Measurements from ENCODE around the gene PPARA.
"Not testable (repeated sequence)": the region's sequence is repeated elsewhere in the genome, so short reads cannot be mapped to it uniquely, and the experiment has no call there.

PPARA gene

GRCh38 chr22:46178755-46179505, 28.6 kb downstream of the PPARA start:
- no peak for DNase-seq

DNA sequence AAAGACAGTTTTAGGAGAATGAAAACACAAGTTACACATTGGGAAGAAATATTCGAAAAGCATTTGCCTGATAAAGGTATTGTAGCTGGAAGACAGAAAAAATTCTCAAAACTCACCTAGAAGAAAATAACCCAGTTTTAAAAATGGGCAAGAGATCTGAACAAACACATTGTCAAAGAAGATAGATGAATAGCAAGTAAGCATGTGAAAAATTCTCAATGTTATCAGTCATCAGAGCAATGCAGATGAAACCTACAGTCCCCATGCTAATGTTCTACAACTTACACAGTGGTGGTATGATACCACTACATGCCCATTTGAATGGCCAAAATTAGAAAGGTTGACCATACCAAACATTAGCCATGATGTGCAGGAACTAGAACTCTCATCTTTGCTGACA, 29.4 kb downstream of the PPARA start:
- no peak for DNase-seq

DNA sequence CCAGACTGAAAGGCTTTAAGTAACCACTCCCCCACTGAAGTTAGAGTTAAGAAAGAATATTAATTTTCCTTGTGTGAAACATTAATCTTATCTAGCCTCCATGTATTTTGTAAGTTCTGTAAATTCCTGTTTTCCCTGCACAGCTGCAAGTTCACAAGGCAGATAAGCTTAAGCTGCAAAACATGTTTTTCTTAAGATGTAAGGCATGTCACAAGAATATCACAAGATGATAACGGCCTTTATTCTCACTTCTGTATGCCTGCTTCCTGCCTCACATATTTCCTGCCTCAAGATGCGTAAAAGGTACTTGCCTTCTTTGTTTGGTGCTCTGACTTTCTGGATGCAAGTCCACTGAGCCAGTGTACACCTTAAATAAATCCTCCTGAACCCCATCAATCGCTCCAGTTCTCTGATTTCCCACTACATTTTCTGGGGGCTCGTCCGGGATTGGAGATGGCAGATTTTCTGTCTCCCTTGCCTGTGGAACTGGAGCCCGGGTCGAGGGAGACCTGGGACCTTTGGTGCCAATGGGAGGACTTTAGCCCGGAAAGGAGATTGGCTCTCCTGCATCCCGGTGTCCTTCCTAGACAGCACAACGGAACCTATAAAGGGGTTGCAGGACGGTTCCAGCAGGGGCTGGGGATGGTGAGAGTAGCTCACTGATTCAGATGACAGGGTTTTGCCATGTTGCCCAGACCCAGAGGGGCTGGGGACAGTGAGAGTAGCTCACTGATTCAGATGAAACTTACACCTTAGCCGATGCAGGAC, 30.2 kb downstream of the PPARA start:
- DNase-seq = no peak

DNA sequence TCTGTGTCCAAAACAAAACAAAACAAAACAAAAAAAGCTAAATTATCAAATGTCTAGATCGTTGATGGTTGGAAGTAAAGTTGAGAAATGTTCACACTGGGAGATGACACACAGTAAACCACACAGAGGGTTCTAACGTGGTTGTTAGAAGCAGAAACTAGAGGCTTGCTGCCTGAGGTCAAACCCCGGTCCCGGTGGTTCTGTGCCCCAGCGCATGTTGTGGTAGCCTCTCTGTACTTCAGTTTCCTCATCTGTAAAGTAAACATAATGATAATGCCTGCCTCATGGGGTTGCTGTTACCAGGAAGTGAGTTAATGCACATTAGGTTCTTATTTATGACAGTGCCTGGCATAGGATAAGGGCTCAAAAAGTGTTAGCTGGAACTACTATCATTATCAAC, 33.4 kb downstream of the PPARA start:
- DNase-seq = no peak

DNA sequence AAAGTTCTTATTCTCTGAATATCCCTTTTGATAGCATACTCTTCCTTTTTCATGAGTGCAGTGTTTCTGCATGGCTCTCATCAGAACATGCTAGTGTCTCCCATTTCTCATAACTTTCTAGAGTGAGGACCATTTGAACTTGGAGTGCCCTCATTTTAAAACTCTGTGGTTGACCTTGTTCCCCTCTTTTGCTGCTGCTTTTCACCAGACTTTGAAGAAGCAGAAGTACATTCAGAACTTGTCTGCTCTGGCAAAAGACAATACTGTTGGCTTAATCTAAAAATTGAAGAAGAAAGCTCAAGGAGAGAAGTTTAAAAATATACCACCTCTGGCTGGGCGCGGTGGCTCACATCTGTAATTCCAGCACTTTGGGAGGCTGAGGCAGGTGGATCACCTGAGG, 35.0 kb downstream of the PPARA start:
- no peak for DNase-seq

DNA sequence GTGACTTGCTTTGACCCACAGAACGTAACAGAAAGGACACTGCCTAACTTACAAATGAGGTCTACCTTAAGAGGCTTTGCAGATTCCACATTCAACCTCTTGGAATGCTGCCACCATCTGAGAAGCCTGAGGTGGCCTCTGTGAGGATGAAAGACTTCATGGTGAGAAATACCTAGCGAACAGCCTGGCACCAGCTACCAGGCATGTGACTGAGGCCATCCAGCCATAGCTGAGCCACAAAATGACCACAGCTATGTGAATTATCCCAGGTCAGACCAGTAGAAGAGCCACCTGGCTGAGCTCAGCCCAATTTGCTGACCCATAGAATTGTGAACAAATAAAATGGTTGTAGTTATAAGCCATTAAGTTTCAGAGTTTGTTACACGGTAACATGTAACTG, 37.5 kb downstream of the PPARA start:
- no peak for DNase-seq

DNA sequence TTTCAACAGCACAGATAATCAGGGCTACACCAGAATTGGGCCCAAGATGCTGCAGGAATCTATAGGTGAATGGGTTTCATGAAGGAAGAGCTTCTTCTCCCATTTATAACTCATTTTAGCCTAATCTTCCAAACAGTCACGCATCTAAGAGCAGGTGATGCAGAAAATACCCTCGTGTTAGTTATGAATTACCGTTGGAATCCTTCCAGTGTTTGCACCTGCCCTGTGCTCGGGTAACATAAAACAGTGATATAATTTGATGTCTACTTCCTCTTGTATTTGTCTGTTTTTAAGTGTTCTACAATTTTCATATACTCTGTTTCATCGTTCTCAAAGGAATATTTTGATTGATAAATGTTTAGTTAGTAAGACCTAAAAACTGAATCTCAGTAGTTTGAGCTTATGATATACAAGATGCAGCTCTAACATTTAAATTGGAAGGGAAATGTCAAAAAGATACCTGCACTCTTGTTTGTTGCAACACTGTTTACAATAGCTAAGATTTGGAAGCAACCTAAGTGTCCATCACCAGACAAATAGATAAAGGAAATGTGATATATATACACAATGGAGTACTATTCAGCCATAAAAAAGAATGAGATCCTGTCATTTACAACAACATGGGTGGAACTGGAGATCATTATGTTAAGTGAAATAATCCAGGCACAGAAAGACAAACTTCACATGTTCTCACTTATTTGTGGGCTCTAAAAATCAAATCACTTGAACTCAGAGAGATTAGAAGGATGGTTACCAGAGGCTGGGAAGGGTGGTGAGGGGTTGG, 42.1 kb downstream of the PPARA start:
- DNase-seq = no peak

DNA sequence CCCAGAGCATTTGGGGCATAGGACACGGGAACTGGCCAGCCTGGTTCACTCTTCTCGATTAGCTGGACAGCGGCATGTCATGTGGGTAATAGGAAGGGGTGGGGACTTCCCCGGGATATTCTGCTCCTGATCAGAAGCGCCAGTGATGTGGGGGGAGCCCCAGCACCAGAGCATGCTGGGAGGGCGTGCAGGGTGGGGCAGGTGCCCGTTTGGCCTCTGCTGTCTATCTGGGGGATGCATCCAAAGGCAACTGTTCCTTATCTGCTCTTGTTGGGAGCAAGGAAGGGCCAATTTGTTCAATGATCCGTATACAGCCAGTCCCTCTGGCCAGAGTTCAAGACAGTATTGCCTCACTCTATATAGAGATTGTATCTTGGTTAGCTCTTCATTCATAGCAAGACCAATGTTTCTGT, 43.6 kb downstream of the PPARA start:
- no peak for DNase-seq

DNA sequence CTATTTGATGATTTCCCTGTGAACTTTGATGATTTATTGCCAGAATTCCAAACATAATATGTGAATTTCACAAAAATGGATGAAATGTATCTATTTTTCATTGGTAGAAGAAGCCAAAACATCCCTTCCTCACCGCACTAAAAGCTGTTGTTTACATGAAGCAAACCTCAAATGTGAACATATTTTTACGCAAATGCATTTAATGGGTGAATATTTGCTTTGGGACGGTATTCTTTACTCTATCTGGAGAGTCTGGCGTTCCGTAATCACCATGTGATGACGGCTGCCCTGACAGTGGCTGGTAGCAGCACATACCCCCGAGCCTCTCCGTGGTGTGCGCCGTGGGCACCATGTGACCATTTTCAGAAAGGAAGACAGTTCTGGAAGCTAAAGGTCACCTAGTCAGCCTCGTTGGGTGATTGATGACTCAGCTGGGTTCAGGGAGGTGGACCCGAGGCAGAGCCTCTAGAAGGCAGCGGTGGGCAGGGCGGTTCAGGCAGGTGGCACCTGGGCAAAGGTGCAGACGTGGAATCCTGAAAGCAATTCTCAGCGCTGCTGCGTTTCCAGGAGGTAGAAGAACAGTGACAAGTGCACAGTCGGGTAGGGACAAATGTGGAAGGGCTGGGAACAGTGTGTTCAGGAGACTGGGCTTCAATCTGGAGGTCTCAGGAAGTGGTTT, 45.3 kb downstream of the PPARA start:
- no peak for DNase-seq

- no peak for DNase-seq
Measured at GRCh38 chr22:46196278-46196677, 46.0 kb downstream of the PPARA start.

DNA sequence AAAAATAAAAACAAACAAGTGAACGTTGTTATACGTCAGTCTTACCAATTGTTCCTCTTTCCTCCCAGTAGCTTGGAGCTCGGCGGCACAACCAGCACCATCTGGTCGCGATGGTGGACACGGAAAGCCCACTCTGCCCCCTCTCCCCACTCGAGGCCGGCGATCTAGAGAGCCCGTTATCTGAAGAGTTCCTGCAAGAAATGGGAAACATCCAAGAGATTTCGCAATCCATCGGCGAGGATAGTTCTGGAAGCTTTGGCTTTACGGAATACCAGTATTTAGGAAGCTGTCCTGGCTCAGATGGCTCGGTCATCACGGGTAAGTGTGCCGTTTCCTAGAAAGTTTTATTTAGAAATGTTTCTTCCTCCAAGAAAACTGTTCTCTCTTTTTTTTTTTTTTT, 47.9 kb downstream of the PPARA start:
- no peak for DNase-seq

DNA sequence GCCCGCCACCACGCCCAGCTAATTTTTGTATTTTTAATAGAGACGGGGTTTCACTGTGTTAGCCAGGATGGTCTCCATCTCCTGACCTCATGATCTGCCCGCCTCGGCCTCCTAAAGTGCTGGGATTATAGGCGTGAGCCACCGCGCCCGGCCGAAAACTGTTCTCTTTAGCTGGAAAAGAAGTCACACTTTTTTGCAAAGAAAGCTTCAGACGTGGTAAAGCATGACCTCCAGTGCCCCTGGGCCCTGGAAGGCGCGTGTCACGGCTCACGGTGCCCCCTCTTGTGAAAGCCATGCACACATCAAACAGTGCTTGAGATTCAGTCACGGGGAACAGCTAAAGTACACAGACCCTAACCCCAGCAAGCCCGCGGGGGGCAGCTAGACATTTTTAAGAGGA, 48.5 kb downstream of the PPARA start:
- DNase-seq = not testable (repeated sequence)

- DNase-seq = no peak
Measured at GRCh38 chr22:46201059-46201757, 50.9 kb downstream of the PPARA start.

DNA sequence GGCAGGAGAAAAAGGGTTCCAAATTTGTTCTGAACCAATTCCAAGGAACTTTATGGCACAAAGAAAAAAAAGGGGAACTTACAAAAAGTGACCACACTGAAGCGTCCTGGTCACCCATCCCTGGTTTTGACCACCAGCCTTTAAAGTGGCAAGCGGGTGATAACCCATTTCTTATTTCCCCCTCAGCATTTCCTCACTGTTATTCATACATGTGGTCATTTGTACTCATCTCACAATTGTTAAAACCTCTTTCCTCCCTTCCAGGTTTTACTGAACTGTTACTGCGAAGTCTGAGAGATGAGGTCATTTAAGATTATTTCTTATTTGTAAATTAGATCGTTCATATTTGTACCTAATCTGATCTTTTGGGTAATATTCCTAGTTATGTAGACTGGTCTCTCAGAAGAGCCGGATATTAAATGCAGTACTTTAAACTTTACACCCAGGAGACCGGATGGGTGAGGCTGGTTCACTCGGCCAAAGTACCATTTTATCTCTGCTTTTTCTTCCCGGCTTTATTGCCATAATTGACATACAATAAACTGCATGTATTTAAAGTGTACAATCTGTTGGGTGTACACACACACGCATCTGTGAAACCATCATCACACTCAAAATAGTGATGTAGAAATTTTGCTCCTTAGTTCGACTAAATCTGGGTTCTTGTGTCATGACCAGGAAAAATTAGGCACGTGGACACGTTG, 52.7 kb downstream of the PPARA start:
- no peak for DNase-seq

DNA sequence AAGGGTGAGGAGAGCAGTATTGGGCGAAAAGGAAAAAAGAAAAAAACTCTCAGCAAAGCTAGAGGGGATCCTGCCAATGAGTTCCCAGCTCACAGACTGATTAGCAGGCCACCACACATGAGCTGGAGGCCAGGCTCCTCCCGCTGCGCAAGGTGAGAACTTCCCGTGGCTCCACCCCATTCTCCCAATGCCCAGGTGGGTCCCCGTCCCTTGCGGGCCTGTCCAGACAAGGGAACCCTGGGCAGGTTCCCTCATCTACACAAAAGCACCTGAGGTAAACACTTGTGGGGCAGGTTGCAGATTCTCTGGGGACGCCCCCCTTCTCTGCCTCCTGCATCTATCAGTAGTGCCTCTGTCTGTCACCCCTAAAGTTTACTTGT, 53.3 kb downstream of the PPARA start:
- no peak for DNase-seq

DNA sequence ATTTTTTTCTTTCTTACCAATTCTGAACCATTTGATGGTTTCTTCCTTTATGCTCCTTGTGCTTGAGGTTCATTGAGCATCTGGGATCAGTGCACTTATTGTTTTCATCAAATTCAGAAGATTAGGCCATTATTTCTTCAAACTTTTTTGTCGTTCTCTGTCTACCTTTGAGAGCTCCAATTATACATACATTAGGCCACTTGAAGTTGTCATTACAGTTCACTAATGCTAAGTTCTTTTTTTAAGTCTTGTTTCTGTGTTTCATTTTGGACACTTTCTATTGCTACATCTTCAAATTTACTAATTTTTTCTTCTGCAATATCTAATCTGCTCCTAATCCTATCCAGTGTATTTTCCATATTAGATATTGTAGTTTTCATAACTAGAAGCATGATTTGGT, 58.9 kb downstream of the PPARA start:
- no peak for DNase-seq

DNA sequence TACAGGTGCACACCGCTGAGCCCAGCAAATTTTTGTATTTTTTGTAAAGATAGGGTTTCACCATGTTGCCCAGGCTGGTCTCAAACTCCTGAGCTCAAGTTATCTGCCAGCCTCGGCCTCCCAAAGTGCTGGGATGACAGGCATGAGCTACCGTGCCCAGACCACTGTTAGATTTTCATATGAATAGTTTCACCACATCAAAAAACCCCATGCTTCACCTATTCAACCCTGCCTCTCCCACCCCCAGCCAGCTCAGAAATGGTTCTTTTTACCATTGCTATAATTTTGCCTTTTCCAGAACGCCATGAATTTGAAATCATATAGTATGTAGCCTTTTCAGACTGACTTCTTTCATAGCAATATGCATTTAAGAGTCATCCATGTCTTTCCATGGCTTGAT, 61.9 kb downstream of the PPARA start:
- no peak for DNase-seq

- DNase-seq = no peak
Measured at GRCh38 chr22:46213052-46213451, 62.7 kb downstream of the PPARA start.

GRCh38 chr22:46214149-46214548, 63.8 kb downstream of the PPARA start:
- no peak for DNase-seq

DNA sequence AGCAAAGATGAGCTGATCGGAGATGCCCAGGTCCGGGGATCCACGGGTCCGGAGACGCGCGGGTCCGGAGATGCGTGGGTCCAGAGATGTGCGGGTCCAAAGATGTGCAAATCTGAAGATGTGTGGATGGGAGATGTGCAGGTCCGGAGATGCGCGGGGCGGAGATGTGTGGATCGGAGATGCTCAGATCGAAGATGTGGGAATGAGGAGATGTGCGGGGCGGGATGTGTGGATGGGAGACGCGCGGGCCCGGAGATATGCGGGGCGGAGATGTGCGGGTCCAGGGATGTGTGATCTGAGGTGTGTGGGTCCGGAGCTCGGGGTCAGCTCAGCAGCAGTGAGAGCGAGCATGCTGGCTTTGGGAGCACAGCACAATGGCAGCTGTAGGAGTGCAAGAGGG, 64.3 kb downstream of the PPARA start:
- DNase-seq = no peak

- DNase-seq = no peak
Measured at GRCh38 chr22:46219636-46220035, 69.3 kb downstream of the PPARA start.

GRCh38 chr22:46220921-46221320, 70.6 kb downstream of the PPARA start:
- DNase-seq = no peak

All from activated naive CD4-positive, alpha-beta T cell treated with Interleukin-2 at 50 U/mL for 16 hours (primary cell).